DMS53 treated with DMSO at 0.1 percent for 48 hours (cell line): ENCODE measurements around the gene SCART1.
"Not testable (repeated sequence)": the region's sequence is repeated elsewhere in the genome, so short reads cannot be mapped to it uniquely, and the experiment has no call there.

Experiments
- DNase-seq: peaks from one replicate; lab custom pipeline; 2025; ENCODE audit not compliant: unreplicated experiment; lab: John Stamatoyannopoulos, UW

The SCART1 gene

DNA sequence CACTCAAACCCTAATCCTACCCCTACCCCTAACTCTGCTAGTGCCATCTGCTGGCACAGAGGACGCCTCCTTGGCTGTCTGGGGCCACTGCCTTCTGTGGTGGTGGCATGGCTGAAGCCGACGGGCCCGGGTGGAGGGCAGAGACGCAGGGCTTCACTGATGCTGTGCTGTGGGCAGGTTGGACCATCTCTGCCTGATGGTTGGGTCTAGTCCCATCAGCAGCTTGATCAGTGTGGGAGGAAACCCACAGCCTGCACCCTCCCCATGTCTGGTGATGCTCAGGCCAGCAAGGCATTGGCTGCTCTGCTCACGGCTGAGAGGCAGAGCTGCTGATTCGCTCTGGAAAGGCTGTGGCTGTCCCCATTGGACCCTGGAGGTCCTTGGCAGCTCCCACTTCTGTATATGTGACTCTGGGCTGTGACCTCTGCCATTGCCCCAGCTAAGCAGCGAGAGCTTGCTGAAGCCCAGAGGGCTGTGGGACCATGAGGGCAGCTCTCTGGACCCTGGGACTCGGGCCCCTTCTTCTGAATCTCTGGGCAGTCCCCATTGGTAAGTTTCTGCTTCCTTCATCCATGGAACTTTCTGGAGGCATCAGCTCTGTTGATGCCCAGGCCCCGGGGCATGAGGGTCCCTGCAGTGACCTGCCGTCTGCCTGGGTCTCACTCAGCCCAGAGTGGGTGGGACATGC is at the start of gene SCART1:
SCART1 (plus strand) TSS at position 430 of the 688 bp plus-strand sequence; CDS start at position 483, 53 bp downstream.
- DNase-seq, result no peak

DNA sequence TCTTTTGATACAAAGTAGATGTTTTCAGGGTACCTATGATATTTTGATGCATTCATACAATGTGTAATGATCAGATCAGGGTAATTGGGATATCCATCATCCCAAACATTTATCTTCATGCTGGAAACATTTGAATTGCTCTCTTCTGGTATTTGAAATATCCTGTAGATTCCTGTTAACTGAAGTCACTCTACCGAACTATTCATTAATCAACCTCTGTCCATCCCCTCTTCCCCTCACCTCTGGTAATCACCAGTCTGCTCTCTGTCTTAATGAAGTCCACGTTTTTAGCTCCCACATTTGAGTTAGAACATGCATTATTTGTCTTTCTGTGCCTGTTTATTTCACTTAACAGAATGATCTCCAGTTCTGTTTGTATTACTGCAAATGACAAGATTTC is 48.5 kb upstream of the SCART1 start:
- no peak for DNase-seq

DNA sequence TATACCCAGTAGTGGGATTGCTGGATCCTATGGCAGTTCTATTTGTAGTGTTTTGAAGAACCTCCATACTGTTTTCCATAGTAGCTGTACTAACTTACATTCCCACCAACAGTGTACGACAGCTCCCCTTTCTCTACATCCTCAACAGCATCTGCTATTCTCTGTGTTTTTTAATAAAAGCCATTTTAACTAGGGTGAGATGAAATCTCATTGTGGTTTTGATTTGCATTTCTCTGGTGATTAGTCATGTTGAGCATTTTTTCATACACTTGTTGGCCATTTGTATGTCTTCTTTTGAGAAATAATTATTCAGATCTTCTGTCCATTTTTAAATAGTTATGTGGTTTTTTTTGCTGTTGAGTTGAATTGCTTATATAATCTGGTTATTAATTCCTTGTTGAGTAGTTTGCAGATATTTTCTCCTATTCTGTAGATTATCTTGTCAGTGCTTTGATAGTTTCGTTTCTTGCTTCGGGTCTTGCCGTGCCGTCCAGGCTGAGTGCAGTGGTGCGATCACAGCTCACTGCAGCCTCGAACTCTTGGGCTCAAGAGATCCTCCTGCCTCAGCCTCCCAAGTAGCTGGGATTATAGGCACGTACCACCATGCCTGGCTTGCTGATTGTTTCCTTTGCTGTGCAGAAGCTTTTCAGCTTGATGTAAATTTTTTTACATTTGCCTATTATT is 47.8 kb upstream of the SCART1 start:
- DNase-seq, result no peak

DNA sequence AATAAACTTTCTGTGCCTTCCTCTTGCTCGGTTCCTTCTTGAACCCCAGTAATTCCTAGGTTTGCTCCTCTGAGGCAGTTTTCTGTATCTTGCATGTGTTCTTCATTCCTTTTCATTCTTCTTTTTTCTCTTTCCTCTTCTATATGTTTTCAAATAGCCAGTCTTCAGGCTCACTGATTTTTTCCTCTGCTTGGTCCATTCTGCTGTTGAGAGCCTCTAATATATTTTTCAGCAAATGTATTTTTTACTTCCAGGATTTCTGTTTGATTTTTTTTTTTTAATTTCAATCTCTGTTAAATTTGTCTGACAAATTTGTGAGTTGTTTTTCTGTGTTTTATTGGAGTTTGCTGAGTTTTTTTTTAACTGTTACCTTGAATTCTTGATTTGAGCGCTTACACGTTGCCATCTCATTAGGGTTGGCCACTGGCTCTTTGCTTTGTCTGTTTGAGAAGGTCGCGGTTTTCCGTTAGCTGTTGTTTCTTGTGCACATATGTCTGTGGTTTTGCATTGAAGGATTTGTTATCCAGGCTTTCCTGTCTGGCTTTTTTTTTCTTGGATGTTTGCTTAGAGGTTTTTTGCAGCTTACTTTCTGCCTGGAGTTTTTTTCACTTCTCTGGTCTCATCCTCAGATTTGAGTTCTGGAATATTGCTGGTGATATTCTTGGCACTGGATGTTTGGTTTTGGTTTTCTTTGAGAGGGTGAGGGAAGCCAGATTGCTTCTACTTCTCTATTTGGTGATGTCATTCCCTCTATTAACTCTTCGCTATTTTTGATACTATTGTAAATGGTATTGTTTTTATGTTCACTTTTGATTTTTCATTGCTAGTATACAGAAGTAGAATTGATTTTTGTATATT is 42.0 kb upstream of the SCART1 start:
- no peak for DNase-seq

DNA sequence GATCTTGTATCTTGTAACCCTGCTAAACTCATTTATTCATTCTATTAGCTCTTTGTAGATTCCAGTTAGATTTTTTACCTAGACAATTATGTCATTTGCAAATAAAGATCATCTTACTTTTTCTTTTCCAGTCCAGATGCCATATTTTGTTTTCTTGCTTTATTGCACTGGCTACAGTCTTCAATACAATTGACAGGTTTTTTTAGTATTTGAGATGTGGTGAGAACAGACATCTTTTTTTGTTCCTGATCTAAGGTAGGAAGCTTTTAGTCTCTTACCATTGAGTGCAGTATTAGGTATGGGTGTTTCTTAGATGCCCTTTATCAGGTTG is 41.4 kb upstream of the SCART1 start:
- no peak for DNase-seq

DNA sequence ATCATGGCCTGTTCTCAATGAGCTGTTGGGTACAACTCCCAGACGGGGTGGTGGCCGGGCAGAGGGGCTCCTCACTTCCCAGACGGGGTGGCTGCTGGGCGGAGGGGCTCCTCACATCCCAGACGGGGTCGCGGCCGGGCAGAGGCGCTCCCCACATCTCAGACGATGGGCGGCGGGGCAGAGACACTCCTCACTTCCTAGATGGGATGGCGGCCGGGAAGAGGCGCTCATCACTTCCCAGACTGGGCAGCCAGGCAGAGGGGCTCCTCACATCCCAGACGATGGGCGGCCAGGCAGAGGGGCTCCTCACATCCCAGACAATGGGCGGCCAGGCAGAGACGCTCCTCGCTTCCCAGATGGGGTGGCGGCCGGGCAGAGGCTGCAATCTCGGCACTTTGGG is 39.3 kb upstream of the SCART1 start:
- DNase-seq, result not testable (repeated sequence)

DNA sequence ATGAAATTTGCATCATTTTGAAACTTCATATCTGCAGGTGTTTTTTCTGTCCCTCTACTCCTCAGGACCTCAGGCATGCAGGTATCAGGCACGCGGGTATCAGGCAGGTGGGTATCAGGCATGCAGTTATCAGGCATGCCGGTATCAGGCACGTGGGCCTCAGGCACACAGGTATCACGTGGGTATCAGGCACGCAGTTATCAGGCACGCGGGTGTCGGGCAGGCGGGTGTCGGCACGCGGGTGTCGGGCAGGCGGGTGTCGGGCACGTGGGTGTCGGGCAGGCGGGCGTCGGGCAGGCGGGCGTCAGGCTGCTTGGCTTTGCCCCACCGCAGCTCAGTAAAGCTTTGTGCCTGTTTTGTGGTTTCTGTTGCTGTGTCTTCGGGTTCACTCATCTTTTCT is 38.0 kb upstream of the SCART1 start:
- no peak for DNase-seq

DNA sequence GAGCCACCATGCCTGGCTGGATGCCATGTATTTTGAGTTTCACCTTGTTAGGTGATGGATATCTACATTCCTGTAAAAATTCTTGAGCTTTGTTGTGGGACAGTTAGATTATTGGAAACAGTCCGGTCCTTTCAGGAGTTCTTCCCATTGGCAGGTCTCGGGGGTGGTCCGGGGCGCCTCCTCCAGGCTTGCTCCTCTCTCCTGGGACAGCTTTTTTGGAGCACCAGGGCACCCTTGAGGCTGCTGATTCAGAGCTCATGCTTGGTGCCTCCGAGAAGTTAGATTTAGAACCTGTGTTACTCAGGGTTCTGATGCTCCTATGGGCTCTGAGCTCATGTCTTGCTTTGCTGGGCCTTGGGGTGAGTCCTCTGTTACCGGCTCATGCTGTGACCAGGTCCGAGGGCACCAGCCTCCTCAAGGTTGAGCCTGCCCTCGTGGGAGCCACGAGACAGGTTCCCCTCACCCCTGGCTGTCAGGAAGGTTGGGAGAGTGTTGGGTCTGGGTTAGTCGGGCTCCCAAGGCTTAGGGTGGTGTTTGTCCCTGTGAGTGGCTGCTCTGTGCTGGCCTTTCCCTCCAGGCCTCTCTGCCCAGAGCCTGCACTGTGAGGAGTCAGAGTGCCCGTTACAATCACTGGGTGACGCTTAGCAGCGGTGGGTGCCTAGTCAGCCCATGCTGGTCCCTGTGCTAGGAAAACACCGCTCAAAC is 35.3 kb upstream of the SCART1 start:
- no peak for DNase-seq

DNA sequence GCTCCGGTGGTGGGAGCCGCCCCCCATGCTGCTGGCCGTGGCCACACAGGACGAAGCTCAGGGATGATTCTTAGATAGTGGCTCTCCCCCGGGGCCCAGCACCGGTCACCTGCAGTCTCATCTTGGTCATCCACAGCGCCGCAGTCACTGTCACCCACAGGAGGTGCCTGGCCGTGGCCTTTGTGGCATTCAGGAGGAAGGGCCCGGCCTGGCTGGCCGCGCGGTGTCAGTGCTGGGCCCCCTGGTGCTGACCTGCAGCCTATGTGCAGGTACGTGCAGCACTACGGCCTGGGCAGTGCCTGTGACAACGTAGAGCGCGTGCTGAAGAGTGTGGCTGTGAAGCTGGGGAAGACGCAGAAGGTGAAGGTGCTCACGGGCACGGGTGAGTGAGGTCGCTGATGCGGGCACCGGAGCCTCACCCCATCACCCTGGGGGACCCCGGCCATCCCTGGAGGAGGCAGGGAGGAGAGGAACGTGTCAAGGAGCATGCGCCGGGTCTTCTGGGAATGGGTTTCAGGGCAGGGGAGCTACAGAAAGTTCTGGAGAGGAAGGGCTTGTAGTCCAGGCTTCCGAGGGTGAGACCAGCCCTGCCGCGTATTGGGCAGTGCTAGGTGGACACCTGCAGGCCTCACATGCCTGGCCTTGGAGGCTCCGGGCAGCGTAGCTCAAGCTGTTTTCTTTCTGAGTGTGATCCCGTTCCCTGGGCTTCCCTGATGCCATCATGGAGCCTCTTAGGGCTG is 34.4 kb upstream of the SCART1 start:
- DNase-seq, result no peak

GRCh38 chr10:133420028-133420427 is 33.7 kb upstream of the SCART1 start:
- DNase-seq, result no peak

DNA sequence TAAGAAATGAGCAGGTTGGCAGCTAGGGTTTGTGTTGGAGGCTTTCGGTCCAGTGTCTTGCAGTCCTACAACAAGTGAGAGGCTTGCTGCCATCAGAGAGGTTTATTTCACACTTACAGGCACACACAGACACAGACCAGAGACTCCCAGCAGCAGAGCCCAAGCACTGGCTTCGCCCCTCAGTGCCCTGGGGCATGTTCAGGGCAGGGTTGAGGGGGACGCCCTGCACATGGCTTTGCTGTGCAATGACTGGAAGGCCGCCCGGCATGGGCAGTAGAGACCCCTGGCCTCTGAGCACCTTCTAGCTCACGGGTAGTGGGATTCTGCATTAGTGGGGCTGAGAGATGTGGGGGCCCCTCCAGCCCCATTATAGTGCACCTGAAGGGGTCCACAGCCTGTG is 33.2 kb upstream of the SCART1 start:
- no peak for DNase-seq

DNA sequence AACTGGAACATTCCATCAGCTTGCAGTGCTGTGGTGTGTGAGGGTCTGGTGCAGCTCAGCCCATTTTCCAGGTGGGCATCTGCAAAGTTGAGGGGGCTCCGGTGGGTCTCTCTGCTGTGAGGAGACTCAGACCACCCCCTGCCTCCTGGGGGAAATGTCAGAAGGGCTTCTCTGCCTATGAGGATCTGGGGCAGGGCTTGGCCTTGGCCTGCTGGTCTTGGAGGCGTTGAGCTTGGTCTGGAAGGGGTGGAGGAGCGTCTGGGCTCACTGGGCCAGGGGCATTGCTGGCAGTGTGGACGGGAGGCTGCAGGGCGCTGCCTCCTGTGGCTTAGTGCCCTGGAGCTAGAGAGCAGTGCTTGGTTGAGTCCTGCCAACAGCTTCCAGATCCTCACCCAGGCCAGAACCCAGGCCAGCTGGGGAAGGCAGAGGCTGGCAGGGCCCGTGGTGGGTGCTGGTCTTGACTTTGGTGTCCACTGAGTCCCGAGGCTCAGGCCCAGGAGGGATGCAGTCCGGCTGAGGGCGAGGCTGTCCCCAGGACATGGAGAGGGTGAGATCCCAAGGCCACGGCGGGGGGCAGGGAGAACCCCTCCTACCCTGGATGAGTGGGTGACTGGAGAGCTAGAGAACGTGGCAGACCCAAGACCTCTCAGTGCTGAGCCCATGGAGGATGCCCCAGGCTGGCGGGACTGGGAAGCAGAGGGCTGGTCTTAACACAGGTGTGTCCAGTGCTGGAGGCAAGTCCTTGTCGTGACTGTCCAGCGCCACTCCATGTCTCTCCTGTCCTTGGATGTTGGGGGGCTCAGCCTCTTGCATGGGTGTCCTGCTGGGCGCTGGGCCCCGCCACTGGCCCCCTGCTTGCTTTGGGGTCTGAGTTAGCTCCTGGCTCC is 32.2 kb upstream of the SCART1 start:
- DNase-seq, result no peak

GRCh38 chr10:133422223-133422806 is 31.4 kb upstream of the SCART1 start:
- DNase-seq, result no peak

- no peak for DNase-seq
These were observed 30.7 kb upstream of the SCART1 start for GRCh38 chr10:133422807-133423771.

GRCh38 chr10:133424102-133424501 is 29.6 kb upstream of the SCART1 start:
- DNase-seq, result not testable (repeated sequence)

GRCh38 chr10:133424601-133425000 is 29.1 kb upstream of the SCART1 start, which contains the start of gene SPRN:
Gene SPRN (minus strand): TSS chr10:133424625. CDS start chr10:133423681, 944 bp downstream.
- not testable (repeated sequence) for DNase-seq

DNA sequence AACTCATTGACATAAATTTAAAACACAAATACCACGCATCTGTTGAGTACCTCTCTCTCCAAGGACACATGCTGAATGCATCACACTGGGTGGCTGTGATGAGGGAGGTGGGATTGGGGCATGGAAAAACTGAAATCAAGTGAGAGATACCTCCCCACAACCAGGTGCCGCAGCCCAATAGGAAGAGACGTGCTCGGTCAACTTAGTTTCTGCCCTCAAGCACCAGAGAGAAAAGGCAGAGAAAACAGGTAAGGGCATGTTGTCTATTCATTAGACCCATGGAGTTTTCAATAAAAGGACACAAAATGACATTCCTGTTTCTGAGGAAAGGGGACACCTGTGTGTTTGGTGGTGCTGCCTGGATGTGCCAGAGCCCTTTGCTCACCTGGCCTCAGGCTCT is 24.2 kb upstream of the SCART1 start:
- DNase-seq, result not testable (repeated sequence)
